ENCODE measurements around the gene IER2.
"Not testable (repeated sequence)": the region's sequence is repeated elsewhere in the genome, so short reads cannot be mapped to it uniquely, and the experiment has no call there.

Gene IER2

DNA sequence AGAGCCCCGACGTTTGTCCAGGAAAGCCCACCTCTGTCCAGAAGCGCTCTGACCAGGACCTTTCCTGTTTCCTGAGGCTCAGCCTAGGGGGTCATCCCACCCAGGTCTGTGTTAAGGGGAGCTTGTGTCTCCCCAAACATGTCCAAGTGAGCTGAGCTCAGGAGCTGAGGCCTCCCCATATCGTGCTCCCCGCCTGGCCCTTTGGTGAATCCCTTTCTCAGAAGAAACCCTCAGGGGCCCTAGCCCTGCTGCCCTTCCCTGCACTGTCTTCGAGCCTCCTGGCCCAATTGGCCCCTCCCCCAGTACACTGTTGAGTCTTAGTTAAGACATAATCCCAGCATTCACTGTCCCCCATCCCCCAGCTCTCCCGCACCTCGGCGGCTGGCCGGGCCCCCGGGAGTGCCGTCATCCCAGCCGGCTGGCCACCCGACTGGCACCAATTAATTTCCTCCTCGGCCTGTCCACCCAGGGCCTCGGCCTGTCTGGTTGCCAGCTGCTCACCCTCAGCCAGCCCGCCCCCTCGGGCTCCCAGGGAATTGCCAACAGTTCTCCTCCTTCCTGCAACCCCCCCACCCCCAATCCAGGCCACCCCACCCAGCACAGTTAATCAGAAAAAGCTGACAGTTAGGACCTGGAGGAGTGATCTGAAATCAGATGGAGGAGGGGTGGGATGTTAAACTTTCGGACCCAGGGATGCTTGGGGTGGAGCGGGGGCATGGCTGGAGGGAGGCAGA is 13.6 kb downstream of the IER2 start:
- DNase-seq (ENCODE audit: low spot score), result peak; percentile 86

DNA sequence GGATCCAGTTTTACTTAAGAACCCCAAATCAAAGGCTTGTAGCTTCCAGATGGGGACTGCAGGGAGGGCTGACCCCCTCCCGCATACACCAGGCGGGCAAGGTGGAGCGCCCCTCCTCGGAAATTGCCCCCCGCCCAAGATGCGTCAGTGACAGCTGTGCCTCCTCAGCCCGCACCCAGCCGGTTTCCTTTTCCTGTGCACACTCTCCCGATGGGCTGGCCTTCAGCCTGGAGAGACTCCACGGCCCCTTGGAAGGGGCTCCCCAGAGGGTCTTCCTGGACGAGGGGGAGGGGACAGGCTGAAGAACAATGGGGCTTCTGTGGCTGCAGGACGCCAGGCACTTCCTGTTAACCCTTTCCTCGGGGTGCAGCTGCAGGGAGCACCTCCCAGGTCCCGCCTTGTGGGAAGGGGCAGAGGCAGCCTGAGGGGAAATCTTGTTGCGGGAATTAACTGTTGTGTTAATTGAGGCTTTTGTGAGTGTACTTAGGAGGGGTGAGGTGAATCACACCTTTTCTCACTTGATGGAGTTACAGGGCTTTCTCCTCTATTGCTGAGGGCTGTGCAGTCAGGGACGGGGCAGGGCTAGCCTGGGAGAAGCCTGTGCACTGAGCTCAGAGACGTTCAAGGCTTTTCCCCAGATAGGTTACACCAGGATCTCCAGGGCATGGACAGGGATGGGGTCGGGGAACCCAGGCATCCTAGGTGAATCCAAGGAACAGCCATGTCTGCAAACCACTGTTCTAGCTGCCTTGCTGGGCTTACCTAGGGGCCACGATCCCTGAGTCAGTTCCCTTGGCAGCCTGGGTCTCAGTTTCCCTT is 14.3 kb downstream of the IER2 start:
- peak; percentile 79 for DNase-seq (ENCODE audit: low spot score)

DNA sequence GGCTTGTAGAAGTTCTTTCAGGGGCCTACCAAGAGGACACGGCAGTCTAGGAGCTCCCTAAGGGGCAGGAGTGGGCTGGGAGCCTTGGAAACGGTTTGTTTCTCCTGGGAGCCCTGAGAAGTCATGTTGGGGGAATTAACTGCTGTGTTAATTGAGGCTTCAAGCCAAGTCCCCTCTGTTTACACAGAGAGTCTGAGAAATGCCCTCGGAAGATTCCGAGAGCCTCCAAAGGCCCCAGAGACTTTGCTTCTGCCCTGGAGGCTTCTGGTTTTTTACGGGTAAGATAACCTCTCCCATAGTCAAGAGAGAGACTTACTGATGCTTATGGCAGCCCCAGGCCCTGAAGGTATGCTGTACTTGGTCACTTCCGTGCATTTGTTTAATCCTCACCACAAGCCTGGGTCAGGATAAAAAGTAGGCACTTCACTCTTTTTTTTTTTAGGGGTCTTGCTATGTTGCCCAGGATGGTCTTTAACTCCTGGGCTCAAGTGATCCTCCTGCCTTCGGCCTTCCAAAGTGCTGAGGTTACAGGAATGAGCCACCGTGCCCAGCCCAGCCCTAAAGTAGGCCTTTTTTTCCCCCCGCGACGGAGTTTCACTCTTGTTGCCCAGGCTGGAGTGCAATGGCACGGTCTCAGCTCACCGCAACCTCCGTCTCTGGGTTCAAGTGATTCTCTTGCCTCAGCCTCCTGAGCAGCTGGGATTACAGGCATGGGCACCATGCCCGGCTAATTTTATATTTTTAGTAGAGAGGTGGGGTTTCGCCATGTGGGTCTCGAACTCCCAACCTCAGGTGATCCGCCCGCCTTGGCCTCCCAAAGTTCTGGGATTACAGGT is 15.2 kb downstream of the IER2 start:
- DNase-seq (ENCODE audit: low spot score), result no peak

DNA sequence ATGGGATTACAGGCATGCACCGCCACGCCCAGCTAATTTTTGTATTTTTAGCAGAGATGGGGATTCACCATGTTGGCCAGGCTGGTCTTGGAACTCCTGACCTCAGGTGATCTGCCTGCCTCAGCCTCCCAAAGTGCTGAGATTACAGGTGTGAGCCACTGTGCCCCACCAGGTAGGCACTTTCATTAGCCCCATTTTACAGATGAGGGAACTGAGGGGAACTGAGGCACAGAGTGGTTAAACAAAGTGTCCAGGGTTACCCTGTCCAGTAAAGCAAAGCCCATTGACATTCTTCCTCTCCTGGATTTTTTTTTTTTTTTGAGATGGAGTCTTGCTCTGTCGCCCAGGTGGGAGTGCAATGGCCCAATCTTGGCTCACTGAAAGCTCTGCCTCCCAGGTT is 15.9 kb downstream of the IER2 start:
- not testable (repeated sequence) for DNase-seq (ENCODE audit: low spot score)

DNA sequence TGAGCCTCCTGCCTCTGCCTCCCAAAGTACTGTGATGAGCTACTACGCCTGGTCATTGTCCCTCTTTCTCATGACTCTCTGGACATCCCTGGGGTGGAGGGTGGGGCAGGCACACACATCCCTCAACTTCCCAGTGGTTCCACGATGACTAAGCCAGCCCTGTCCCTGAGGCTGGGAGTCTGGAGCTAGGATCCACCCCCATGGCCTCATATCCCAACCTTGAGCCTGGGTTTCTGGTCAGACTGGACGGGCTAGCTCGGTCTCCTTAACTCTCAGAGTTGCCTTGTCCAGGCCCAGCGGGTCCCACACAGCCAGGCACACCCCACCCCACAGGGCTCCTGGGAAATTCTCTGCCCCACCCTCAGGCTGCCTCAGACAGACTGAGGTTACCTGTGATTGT is 19.6 kb downstream of the IER2 start:
- no peak for DNase-seq (ENCODE audit: low spot score)

DNA sequence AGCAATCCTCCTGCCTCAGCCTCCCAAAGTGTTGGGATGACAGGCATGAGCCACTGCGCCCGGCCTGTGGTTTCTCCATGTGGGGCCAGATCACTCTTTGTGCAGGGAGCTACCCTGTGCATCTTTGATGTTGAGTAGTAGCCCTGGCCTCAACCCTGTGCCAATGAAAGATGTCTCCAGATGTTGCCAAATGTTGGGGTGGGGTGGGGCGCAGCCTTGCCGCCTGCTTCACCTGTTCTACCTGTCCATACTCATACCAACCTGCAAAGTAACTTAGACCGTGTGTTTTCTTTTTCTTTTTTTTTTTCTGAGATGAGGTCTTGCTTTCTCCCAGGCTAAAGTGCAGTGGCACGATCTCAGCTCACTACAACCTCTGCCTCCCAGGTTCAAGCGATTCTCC is 20.9 kb downstream of the IER2 start:
- no peak for DNase-seq (ENCODE audit: low spot score)

DNA sequence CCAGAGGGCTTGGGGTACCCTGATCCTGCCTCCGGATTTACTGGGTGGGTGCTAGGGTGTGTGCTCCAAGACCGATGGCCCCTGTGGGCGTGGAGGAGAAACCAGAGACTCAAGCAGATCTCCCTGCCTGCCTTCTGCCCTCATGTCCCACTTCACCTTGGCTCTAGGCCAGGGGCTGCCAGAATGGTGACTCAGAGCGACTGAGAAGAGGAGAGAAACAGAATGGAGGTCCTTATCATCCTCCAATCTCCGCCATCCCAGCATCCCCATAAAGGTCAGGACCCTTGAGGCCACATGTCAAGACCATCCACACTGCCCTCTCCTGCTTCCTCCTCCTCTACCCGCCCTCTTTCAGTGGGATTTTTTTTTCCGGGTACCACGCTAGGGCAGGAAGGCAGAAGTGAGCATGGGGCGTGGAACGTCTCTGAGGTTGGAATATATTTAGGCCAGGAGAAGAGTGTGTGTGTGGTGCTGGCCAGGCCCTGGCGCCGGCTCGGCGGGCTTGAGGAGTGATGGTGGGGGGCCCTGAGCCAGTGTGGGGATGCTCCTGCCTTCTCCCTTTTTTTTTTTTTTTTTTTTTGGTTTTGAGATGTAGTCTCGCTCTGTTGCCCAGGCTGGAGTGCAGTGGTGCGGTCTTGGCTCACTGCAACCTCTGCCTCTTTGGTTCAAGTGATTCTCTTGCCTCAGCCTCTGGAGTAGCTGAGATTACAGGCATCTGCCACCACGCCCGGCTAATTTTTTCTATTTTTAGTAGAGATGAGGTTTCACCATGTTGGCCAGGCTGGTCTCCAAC is 22.3 kb downstream of the IER2 start:
- no peak for DNase-seq (ENCODE audit: low spot score)

DNA sequence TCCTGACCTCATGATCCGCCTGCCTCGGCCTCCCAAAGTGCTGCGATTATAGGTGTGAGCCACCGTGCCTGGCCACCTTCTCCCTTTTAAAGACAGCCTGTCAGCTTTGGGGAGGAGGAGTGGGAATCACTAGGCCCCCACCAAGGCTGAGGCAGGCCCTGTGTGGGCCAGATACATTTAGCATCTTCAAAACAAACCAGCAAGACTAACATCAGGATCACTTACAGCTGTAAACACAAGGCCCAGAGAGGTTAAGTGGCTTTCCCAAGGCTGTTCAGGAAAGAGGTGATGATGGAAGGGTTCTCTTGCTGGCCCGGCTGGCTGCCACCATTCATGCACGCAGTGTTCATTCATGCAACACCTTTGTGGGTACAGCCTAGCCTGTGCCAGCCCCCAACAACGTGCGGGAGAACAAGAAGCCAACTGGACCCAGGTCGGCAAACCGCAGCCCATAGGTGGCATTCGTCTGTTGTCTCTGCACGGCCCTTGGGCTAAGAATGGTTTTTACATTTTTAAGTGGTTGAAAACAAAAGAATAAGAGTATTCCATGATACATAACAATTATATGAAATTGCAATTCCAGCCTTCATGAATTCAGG is 23.0 kb downstream of the IER2 start:
- no peak for DNase-seq (ENCODE audit: low spot score)

DNA sequence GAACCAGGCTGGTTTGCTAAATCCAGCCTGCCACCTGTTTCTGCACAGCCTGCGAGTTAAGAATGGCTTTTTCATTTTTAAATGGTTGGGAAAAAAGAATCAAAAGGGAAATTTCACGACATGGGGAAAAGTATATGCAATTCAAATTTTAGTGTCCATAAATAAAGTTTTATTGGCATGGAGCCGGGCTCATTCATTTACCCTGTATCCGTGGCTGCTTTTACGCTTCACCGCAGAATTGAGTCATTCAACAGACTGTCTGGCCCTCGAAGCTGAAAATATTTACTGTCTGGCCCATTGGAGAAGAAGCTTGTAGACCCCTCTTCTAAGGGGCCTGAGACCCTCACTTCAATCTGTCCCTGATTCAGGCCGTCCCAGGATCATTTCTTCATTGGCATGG is 26.1 kb downstream of the IER2 start:
- no peak for DNase-seq (ENCODE audit: low spot score)

DNA sequence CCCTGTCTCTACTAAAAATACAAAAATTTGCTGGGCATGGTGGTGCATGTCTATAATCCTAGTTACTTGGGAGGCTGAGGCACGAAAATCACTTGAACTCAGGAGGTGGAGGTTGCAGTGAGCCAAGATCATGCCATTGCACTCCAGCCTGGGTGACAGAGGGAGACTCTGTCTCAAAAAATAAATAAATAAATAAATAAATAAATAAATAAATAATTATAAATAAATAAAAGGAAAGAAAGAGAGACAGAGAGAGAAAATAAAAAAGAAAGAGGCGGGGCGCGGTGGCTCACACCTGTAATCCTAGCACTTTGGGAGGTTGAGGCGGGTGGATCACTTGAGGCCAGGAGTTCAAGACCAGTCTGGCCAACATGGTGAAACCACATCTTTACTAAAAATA is 27.4 kb downstream of the IER2 start:
- not testable (repeated sequence) for DNase-seq (ENCODE audit: low spot score)

DNA sequence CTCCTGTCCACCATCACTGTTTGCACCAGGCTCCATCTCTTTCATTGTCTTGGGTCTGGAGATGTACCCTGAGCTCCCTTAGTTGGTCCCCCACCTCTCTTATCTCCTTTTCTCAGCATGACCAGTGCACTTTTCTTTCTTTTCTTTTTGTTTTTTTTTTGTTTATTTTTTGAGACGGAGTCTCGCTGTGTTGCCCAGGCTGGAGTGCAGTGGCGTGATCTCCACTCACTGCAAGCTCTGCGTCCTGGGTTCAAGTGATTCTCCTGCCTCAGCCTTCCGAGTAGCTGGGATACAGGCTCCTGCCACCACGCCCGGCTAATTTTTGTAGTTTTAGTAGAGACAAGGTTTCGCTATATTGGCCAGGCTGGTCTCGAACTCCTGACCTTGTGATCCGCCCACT is 28.1 kb downstream of the IER2 start:
- DNase-seq (ENCODE audit: low spot score), result not testable (repeated sequence)

DNA sequence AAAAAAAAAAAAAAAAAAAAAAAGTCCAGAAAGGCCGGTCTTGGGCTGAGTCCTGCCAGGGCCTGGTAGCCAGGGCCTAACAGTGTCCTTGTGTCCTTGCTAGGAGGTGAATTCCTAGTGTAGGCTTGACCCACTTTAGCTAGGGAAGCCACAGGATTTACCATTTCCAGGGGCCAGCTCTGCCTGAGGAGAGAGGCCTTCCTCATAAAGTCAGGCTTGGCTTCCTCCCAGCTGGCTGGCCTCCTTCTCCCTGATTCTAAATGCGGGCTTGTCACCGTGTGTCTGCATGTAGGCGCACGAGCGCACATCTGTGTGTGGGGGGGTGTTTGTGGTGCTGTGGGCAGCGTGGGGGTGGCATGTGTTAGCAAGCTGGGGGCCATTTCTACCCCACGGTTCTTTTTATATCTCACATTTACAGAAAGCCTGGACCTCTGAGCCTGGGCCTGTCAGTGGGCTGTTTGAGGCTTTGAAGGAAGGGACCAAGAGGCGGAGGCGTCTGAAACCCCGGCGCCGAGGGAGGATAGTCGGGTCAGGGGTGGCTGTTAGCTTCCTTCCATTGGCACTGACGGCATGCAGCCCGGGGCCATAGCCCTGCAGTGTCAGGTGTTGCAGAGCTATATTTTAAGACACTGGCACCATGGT is 31.7 kb downstream of the IER2 start:
- DNase-seq (ENCODE audit: low spot score), result peak; percentile 78

DNA sequence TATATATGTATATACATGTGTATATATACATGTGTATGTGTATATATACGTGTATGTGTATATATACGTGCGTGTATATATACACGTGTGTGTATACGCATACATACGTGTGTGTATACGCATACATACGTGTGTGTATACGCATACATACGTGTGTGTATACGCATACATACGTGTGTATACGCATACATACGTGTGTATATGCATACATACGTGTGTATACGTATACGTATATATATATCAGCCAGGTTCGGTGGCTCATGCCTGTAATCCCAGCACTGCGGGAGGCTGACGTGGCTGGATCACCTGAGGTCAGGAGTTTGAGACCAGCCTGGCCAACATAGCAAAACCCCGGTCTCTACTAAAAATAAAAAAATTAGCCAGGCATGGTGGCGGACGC is 34.7 kb downstream of the IER2 start:
- not testable (repeated sequence) for DNase-seq (ENCODE audit: low spot score)

DNA sequence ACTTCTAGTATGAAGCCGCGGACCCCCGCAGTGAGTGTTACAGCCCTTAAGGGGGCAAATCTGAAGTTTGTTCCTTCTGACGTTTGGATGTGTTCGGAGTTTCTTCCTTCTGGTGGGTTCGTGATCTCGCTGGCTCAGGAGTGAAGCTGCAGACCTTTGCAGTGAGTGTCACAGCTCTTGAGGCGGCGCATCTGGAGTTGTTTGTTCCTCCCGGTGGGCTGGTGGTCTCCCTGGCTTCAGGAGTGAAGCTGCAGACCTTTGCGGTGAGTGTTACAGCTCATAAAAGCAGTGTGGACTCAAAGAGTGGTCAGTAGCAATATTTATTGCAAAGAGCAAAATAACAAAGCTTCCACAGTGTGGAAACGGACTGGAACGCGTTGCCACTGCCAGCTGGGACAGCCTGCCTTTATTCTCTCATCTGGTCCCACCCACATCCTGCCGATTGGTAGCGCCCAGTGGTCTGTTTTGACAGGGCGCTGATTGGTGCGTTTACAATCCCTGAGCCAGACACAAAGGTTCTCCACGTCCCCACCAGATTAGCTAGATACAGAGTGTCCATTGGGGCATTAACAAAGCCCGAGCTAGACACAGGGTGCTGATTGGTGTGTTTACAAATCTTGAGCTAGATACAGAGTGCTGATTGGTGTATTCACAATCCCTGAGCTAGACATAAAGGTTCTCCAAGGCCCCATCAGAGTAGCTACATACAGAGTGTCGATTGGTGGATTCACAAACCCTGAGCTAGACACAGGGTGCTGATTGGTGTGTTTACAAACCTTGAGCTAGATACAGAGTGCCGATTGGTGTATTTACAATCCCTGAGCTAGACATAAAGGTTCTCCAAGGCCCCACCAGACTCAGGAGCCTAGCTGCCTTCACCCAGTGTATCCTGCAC is 35.8 kb downstream of the IER2 start:
- not testable (repeated sequence) for DNase-seq (ENCODE audit: low spot score)

DNA sequence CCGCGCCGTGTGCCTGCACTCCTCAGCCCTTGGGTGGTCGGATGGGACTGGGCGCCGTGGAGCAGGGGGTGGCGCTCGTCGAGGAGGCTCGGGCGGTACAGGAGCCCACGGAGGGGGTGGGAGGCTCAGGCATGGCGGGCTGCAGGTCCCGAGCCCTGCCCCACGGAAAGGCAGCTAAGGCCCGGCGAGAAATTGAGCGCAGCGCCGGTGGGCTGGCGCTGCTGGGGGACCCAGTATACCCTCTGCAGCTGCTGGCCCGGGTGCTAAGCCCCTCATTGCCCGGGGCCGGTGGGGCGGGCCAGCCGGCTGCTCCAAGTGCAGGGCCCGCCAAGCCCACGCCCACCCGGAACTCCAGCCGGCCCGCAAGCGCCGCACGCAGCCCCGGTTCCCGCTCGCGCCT is 36.5 kb downstream of the IER2 start:
- not testable (repeated sequence) for DNase-seq (ENCODE audit: low spot score)

DNA sequence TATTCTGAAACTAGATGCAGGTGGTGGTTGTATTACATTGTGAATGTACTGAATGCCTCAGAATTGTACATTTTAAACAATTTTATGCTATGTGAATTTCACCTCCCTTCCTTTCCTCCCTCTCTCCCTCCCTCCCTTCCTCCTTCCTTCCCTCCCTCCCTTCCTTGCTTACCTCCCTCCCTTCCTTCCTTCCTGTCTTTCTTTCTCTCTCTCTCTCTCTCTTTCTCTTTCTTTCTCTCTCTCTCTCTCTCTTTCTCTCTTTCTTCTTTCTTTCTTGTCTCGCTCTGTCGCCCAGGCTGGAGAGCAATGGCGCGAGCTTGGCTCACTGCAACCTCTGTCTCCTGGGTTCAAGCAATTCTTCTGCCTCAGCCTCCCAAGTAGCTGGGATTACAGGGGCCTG is 37.2 kb downstream of the IER2 start:
- no peak for DNase-seq (ENCODE audit: low spot score)

DNA sequence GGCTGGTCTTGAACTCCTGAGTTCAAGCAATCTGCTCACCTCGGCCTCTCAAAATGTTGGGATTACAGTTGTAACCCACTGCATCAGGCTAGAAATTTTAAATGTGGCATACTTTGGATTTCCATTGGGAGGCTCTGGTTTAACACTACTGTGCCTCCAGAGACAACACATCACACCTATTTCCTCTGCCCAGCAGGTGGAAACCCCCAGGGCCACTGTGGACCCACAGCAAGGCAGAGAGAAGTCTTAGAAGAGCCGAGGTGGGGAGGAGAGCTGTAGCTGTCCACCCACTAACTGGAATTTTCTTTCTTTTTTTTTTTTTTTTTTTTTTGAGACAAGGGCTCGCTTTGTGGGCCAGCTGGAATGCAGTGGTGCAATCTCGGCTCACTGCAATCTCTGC is 39.4 kb downstream of the IER2 start:
- no peak for DNase-seq (ENCODE audit: low spot score)

DNA sequence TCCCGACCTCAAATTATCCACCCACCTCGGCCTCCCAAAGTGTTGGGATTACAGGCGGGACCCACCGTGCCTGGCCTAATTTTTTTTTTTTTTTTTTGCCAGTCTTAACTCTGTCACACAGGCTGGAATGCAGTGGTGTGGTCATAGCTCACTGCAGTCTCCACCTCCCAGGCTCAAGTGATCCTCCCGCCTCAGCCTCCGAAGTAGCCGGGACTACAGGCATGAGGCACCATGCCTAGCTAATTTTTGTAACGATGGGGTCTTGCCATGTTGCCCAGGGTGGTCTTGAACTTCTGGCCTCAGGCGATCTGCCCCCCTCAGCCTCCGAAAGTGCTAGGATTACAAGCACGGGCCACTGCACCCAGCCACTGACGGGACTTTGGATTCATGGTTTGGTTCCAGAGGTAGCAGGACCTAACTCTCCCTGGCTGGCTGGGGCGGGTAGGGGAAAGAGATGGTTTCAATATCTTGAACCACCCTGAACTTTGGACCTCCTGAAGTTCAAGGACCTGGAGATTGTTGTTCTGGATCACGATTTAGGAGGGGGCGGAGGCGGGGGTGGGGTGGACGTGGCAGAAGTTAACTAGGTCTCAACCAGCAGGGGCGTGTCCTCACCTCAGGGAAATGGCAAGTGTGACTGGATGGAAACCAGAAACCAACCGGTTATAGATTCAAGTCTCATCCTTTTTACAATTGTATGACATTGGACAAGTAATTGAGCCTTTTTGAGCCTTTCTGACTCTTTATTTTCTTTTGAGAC is 40.8 kb downstream of the IER2 start:
- no peak for DNase-seq (ENCODE audit: low spot score)

DNA sequence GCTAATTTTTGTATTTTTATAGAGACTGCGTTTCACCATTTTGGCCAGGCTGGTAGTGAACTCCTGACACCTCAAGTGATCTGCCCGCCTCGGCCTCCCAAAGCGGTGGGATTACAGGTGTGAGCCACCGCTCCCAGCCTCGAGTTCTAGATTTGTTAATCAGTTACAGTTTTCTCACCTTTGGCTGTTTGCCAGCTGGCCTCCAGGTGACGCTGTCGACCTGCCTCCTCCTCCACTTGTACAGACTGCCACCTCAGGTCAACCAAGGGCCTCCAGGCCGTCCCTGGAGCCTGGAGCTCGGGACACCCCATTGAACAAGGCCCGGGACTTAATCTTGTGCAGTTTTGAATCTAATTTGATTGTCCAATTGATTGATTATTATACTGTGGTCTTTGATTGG is 45.5 kb downstream of the IER2 start:
- DNase-seq (ENCODE audit: low spot score), result no peak
